Measurements from ENCODE around the gene KLHL30.
A peak's percentile ranks its signal among the peaks of the same experiment; 100 is the strongest.

KLHL30 gene

GRCh38 chr2:238149841-238150572 lies 11.5 kb downstream of the KLHL30 start:
- no peak for DNase-seq (ENCODE audit: low read depth)
- TF ChIP-seq CTCF (IDR thresholded peaks at IDR 0.05; ENCODE audit: low read length, missing control alignments) = no peak
- H3K4me3 ChIP-seq (replicated peaks; ENCODE audit: low read depth, low read length) = no peak overlapping the region

- no peak for TF ChIP-seq CTCF (IDR thresholded peaks at IDR 0.05; ENCODE audit: low read length, missing control alignments)
- DNase-seq (ENCODE audit: low read depth) = no peak
- no peak overlapping the region for H3K4me3 ChIP-seq (replicated peaks; ENCODE audit: low read depth, low read length)
Measured at GRCh38 chr2:238150686-238151085, 12.2 kb downstream of the KLHL30 start.

GRCh38 chr2:238151205-238151604 lies 12.7 kb downstream of the KLHL30 start:
- no peak overlapping the region for H3K4me3 ChIP-seq (replicated peaks; ENCODE audit: low read depth, low read length)
- no peak for DNase-seq (ENCODE audit: low read depth)
- no peak for TF ChIP-seq CTCF (IDR thresholded peaks at IDR 0.05; ENCODE audit: low read length, missing control alignments)

GRCh38 chr2:238151628-238152235 lies 13.3 kb downstream of the KLHL30 start:
- TF ChIP-seq CTCF (IDR thresholded peaks at IDR 0.05; ENCODE audit: low read length, missing control alignments) = no peak
- DNase-seq (ENCODE audit: low read depth) = no peak
- no peak overlapping the region for H3K4me3 ChIP-seq (replicated peaks; ENCODE audit: low read depth, low read length)

- TF ChIP-seq CTCF (IDR thresholded peaks at IDR 0.05; ENCODE audit: low read length, missing control alignments) = peak; percentile 4
- H3K4me3 ChIP-seq (replicated peaks; ENCODE audit: low read depth, low read length) = no peak overlapping the region
- no peak for DNase-seq (ENCODE audit: low read depth)
Measured at GRCh38 chr2:238152771-238153688, 14.6 kb downstream of the KLHL30 start.

GRCh38 chr2:238154570-238154969 lies 16.1 kb downstream of the KLHL30 start:
- H3K4me3 ChIP-seq (replicated peaks; ENCODE audit: low read depth, low read length) = no peak overlapping the region
- no peak for DNase-seq (ENCODE audit: low read depth)
- no peak for TF ChIP-seq CTCF (IDR thresholded peaks at IDR 0.05; ENCODE audit: low read length, missing control alignments)

Measured in fibroblast of pulmonary artery (primary cell).